SK-N-SH (cell line): Measurements from ENCODE around the gene ZFHX3. TPM values are rescaled to one million over a fixed set of nuclear protein-coding genes. Genes with fewer than 3 reads are reported as not detected.
A peak's percentile ranks its signal among the peaks of the same experiment; 100 is the strongest.

Experiments
- CTCF ChIA-PET: fragments of 300-600, 350-600 bp; formaldehyde crosslinking; extraction: SDS; loops from one replicate; lab custom pipeline; 2021; lab: Yijun Ruan, JAX
- POLR2A ChIA-PET: fragments of 350-600 bp; sonication (Branson Sonifier 250); formaldehyde crosslinking; extraction: SDS; loops from one replicate; lab custom pipeline; 2020; ENCODE audit warnings: antibody characterized with exemption, inconsistent platforms; lab: Yijun Ruan, JAX
- DNase-seq: peaks from one replicate; pipeline ENCODE4 v3.0.0; 2012
- H2AFZ ChIP-seq: fragments of 200-600 bp; sonication (generic); 2 replicates; pipeline ENCODE4 v1.8.1; 2016; ENCODE audit warnings: antibody characterized with exemption, mild to moderate bottlenecking, low read depth
- H3F3A ChIP-seq: fragments of 200-600 bp; sonication (generic); replicated peaks from 2 replicates; pipeline ENCODE3; 2016; ENCODE audit warnings: antibody characterized with exemption, mild to moderate bottlenecking; ENCODE audit not compliant: insufficient read depth
- H3K27ac ChIP-seq, 2 experiments: fragments of 200-500 bp in 1 of 2; fragments of 200-600 bp in 1 of 2; sonication (Bioruptor generic) in 1 of 2; sonication (generic), shearing (Covaris generic) in 1 of 2; 2 replicates each; pipeline versions ENCODE4 v1.5.1 to v1.6.1; 2014 to 2016; ENCODE audit warnings: low read depth in 2 of 2, inconsistent platforms in 1 of 2, low read length in 1 of 2, mild to moderate bottlenecking in 1 of 2, mixed read lengths in 1 of 2
- H3K27me3 ChIP-seq: fragments of 200-600 bp; sonication (generic), shearing (Covaris generic); 2 replicates; pipeline ENCODE4 v1.6.1; 2016; ENCODE audit warnings: mixed run types; ENCODE audit not compliant: insufficient read depth
- H3K36me3 ChIP-seq, 2 experiments: fragments of 200-500 bp in 1 of 2; fragments of 200-600 bp in 1 of 2; sonication (Bioruptor generic) in 1 of 2; sonication (generic) in 1 of 2; replicated peaks in 1 of 2; 2 replicates each; pipeline versions ENCODE3 to v1.5.1; 2014 to 2016; ENCODE audit warnings: low read length in 1 of 2, mild to moderate bottlenecking in 1 of 2; ENCODE audit not compliant: insufficient read depth in 2 of 2, control insufficient read depth in 1 of 2
- H3K4me1 ChIP-seq, 2 experiments: fragments of 200-500 bp in 1 of 2; fragments of 200-600 bp in 1 of 2; sonication (Bioruptor generic) in 1 of 2; sonication (generic), shearing (Covaris generic) in 1 of 2; 2 replicates each; pipeline versions ENCODE4 v1.5.1 to v1.6.1; 2014 to 2016; ENCODE audit warnings: low read depth in 1 of 2, low read length in 1 of 2, mixed run types in 1 of 2; ENCODE audit not compliant: insufficient read depth in 2 of 2, control insufficient read depth in 1 of 2
- H3K4me2 ChIP-seq: fragments of 200-600 bp; sonication (generic), shearing (Covaris generic); 2 replicates; pipeline ENCODE4 v1.6.1; 2017; ENCODE audit warnings: mixed run types
- H3K4me3 ChIP-seq, 2 experiments: fragments of 200-500 bp in 1 of 2; fragments of 200-600 bp in 1 of 2; sonication (Bioruptor generic) in 1 of 2; sonication (generic), shearing (Covaris generic) in 1 of 2; 2 replicates each; pipeline versions ENCODE4 v1.5.1 to v1.8.1; 2014 to 2016; ENCODE audit warnings: low read depth in 2 of 2, inconsistent platforms in 1 of 2, low read length in 1 of 2, mild to moderate bottlenecking in 1 of 2, mixed read lengths in 1 of 2, moderate library complexity in 1 of 2
- H3K79me2 ChIP-seq: fragments of 200-600 bp; sonication (generic); 2 replicates; pipeline ENCODE4 v1.8.1; 2017; ENCODE audit warnings: mild to moderate bottlenecking; ENCODE audit not compliant: insufficient read depth
- H3K9ac ChIP-seq: fragments of 200-600 bp; sonication (generic); 2 replicates; pipeline ENCODE4 v1.6.1; 2017; ENCODE audit warnings: mixed run types
- H3K9me2 ChIP-seq: fragments of 200-600 bp; sonication (generic); 2 replicates; pipeline ENCODE4 v1.6.1; 2017; ENCODE audit warnings: mixed run types
- H3K9me3 ChIP-seq: fragments of 200-600 bp; sonication (generic); 2 replicates; pipeline ENCODE4 v1.6.1; 2017; ENCODE audit warnings: mixed run types, mild to moderate bottlenecking, moderate library complexity
- H4K20me1 ChIP-seq: fragments of 200-600 bp; sonication (generic); 2 replicates; pipeline ENCODE4 v1.6.1; 2017; ENCODE audit warnings: mild to moderate bottlenecking, mixed run types; ENCODE audit not compliant: insufficient read depth
- ELF1 ChIP-seq: IDR thresholded peaks from 2 replicates; pipeline ENCODE4 v1.4.0; 2012
- EP300 ChIP-seq, 2 experiments: IDR thresholded peaks; 2 replicates each; pipeline versions ENCODE4 v1.4.0 to v1.6.1; 2012; ENCODE audit warnings: borderline replicate concordance in 1 of 2, low read depth in 1 of 2, low read length in 1 of 2
- GATA2 ChIP-seq: sonication (generic); formaldehyde crosslinking; IDR thresholded peaks from 2 replicates; pipeline ENCODE4 v1.5.0; 2020; ENCODE audit warnings: mild to moderate bottlenecking, missing genetic modification reagents
- JUND ChIP-seq: IDR thresholded peaks from 2 replicates; pipeline ENCODE4 v1.4.0; 2012
- MEF2A ChIP-seq: IDR thresholded peaks from 2 replicates; pipeline ENCODE4 v1.4.0; 2012; ENCODE audit warnings: low read depth, borderline replicate concordance
- RAD21 ChIP-seq: IDR thresholded peaks from 2 replicates; pipeline ENCODE4 v1.6.1; 2012; ENCODE audit warnings: mild to moderate bottlenecking, low read length
- RCOR1 ChIP-seq: fragments of 150-350 bp; IDR thresholded peaks from 2 replicates; pipeline ENCODE4 v1.6.1; 2017; ENCODE audit warnings: antibody characterized with exemption, low read length
- RXRA ChIP-seq: IDR thresholded peaks from 2 replicates; pipeline ENCODE4 v1.4.0; 2012; ENCODE audit warnings: low read depth, mild to moderate bottlenecking, borderline replicate concordance
- TCF12 ChIP-seq: IDR thresholded peaks from 2 replicates; pipeline ENCODE4 v1.4.0; 2012
- WGBS: methylation state at CpG from one replicate; pipeline ENCODE4 v1.1.6; 2017; ENCODE audit warnings: low lambda C conversion rate; 5-methylcytosine and 5-hydroxymethylcytosine counted together
- polyA plus RNA-seq, 3 experiments: library from polyadenylated mRNA; depleted of rRNA; stranded (reverse); fragments of >200 nt; gene quantifications; 2 replicates each; pipeline ENCODE4 v1.2.3, GENCODE V29; 2012
- TF ChIP-seq, protein P1 (sequence below): IDR thresholded peaks from 2 replicates; pipeline ENCODE4 v1.6.1; 2012; ENCODE audit warnings: mild to moderate bottlenecking, low read depth, low read length, moderate library complexity
- TF ChIP-seq, protein P2 (sequence below): IDR thresholded peaks from 2 replicates; pipeline ENCODE4 v1.4.0; 2012; ENCODE audit warnings: low read depth, borderline replicate concordance
- TF ChIP-seq, protein P3 (sequence below): fragments of 200-600 bp; sonication (generic); IDR thresholded peaks from 2 replicates; pipeline ENCODE4 v1.6.1; 2017; ENCODE audit warnings: antibody characterized with exemption, mild to moderate bottlenecking, moderate library complexity

The ZFHX3 gene, protein sequence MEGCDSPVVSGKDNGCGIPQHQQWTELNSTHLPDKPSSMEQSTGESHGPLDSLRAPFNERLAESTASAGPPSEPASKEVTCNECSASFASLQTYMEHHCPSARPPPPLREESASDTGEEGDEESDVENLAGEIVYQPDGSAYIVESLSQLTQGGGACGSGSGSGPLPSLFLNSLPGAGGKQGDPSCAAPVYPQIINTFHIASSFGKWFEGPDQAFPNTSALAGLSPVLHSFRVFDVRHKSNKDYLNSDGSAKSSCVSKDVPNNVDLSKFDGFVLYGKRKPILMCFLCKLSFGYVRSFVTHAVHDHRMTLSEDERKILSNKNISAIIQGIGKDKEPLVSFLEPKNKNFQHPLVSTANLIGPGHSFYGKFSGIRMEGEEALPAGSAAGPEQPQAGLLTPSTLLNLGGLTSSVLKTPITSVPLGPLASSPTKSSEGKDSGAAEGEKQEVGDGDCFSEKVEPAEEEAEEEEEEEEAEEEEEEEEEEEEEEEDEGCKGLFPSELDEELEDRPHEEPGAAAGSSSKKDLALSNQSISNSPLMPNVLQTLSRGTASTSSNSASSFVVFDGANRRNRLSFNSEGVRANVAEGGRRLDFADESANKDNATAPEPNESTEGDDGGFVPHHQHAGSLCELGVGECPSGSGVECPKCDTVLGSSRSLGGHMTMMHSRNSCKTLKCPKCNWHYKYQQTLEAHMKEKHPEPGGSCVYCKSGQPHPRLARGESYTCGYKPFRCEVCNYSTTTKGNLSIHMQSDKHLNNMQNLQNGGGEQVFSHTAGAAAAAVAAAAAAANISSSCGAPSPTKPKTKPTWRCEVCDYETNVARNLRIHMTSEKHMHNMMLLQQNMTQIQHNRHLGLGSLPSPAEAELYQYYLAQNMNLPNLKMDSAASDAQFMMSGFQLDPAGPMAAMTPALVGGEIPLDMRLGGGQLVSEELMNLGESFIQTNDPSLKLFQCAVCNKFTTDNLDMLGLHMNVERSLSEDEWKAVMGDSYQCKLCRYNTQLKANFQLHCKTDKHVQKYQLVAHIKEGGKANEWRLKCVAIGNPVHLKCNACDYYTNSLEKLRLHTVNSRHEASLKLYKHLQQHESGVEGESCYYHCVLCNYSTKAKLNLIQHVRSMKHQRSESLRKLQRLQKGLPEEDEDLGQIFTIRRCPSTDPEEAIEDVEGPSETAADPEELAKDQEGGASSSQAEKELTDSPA (N-terminal part only)
- polyA plus RNA-seq (2012; rRNA removed), result 1.9 and 2.0 TPM in 2 replicates
- 1.9 and 2.0 TPM in 2 replicates for polyA plus RNA-seq (2012; cell fraction: cytosol; rRNA removed)
- 4.1 and 5.0 TPM in 2 replicates for polyA plus RNA-seq (2012; cell fraction: nucleus; rRNA removed)

DNA sequence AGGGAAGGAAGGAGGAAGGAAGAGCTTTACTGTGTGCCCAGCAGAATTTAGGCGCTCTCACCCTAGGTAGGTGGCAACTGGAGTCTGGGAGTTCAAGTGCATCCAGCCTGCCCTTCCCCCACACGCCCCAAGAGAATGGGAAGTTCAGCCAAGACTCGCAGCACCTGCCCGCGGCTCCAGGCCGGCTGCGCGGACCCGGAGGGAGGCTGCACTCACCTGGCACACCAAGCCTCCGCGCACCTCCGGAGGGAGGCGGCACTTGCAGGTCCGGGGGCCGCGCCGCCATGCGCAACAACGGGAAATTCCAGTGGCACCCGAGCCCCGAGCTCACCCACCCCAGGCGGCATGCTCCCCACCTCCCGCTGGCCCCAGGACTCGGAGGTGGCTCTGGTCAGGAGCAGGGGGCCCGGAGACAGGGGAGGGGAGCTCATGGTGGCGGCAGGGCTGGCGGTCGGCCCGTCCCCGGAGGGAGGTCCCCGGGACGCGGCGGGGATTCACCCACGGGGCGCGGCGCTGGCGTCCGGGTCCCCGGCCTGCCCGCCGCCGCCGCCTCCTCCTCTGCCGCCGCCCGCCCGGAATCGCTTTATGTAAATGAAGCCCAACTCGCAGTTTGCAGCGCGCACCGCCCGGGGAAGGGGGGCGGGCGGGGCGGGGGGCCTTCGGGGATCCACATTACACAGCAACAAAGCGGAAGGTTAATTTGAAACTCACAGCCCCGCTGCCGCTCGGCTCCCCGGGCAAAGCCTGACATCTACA lies at the start of gene ZFHX3:
Gene ZFHX3, minus strand, starts transcription at position 593 of the 756 bp plus-strand sequence. CDS start 87,983 bp downstream, outside the sequence.
- Histone ChIP-seq H3K4me1 (peaks cover 67 to 73% of the 10 kb centered on the region in 2 experiments), H2AFZ (no peak within 1 kb of the TSS), H4K20me1 (peaks cover 8% of the 10 kb centered on the region), H3K4me3 (peak within 1 kb of the TSS; percentile 68), H3K27me3 (no peaks in the 10 kb centered on the region), H3K36me3 (no peaks in the 10 kb centered on the region), H3K9me3 (no peaks in the 10 kb centered on the region), H3K27ac (peak within 1 kb of the TSS; percentile 66 to 90), H3K9ac (peak within 1 kb of the TSS; percentile 86), H3K9me2 (no peaks in the 10 kb centered on the region), H3K79me2 (peaks cover 96% of the 10 kb centered on the region), H3F3A (peaks cover 9% of the 10 kb centered on the region), H3K4me2 (peak within 1 kb of the TSS; percentile 96)
- CTCF ChIA-PET, result interaction anchor here (0.7 to 2.5 kb wide), 5 partner anchors 10 to 215 kb away, joined by 3 to 10 read pairs (median 4); no protein-coding TSS in a partner anchor
- peak; percentile 47 for TF ChIP-seq RAD21
- TF ChIP-seq, protein P1, sequence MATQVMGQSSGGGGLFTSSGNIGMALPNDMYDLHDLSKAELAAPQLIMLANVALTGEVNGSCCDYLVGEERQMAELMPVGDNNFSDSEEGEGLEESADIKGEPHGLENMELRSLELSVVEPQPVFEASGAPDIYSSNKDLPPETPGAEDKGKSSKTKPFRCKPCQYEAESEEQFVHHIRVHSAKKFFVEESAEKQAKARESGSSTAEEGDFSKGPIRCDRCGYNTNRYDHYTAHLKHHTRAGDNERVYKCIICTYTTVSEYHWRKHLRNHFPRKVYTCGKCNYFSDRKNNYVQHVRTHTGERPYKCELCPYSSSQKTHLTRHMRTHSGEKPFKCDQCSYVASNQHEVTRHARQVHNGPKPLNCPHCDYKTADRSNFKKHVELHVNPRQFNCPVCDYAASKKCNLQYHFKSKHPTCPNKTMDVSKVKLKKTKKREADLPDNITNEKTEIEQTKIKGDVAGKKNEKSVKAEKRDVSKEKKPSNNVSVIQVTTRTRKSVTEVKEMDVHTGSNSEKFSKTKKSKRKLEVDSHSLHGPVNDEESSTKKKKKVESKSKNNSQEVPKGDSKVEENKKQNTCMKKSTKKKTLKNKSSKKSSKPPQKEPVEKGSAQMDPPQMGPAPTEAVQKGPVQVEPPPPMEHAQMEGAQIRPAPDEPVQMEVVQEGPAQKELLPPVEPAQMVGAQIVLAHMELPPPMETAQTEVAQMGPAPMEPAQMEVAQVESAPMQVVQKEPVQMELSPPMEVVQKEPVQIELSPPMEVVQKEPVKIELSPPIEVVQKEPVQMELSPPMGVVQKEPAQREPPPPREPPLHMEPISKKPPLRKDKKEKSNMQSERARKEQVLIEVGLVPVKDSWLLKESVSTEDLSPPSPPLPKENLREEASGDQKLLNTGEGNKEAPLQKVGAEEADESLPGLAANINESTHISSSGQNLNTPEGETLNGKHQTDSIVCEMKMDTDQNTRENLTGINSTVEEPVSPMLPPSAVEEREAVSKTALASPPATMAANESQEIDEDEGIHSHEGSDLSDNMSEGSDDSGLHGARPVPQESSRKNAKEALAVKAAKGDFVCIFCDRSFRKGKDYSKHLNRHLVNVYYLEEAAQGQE, result no peak
- DNase-seq, result peak; percentile 82
- WGBS, result 7% methylated on average over 21 of the region's 64 CpGs
- POLR2A ChIA-PET, result no interaction called here

DNA sequence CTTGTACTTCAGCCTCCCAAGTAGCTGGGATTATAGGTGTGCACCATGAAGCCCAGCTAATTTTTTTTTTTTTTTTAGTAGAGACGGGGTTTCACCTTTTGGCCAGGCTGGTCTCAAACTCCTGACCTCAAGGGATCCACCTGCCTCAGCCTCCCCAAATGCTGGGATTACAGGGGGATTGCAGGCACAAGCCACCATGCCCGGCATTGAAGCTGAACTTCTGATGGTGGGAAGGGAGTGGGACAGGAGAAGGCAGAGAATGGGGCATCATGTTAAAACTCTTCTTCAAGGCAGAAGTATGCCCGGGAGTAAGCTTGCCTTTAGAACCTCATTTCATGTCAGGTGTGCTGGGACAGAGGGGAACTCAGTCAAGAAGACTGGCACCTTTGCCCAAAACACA lies 48.6 kb upstream of the ZFHX3 start:
- peaks cover 10 to 21% of the 10 kb centered on the region in 2 experiments; a peak in 3 of 4 replicates for H3K4me1 ChIP-seq
- H4K20me1 ChIP-seq, result no peaks in the 10 kb centered on the region
- DNase-seq, result no peak
- H3K9me3 ChIP-seq, result no peaks in the 10 kb centered on the region
- no peak overlapping the region for H3K4me2 ChIP-seq
- H3F3A ChIP-seq, result no peaks in the 10 kb centered on the region
- ChIA-PET POLR2A (interaction anchor here (0.6 to 0.9 kb wide), 2 partner anchors 81 to 87 kb away, joined by 3 read pairs; no protein-coding TSS in a partner anchor), CTCF (interaction anchor here (1.0 to 1.5 kb wide), 4 partner anchors 19 to 67 kb away, joined by 3 read pairs; no protein-coding TSS in a partner anchor)
- H3K27me3 ChIP-seq, result no peaks in the 10 kb centered on the region
- WGBS, result 93% methylated on average over 3 of the region's 3 CpGs
- H3K9me2 ChIP-seq, result no peaks in the 10 kb centered on the region
- no peak overlapping the region for H2AFZ ChIP-seq
- no peak overlapping the region for H3K4me3 ChIP-seq
- H3K79me2 ChIP-seq, result no peaks in the 10 kb centered on the region
- no peak overlapping the region for H3K27ac ChIP-seq
- no peaks in the 10 kb centered on the region for H3K36me3 ChIP-seq
- no peak overlapping the region for H3K9ac ChIP-seq
- TF ChIP-seq RXRA (no peak), RCOR1 (no peak), GATA2 (CRISPR knock-in tag) (no peak), JUND (no peak), EP300 (IDR thresholded peaks at IDR 0.05; ENCODE audit: borderline replicate concordance in 1 of 2, low read depth in 1 of 2, low read length in 1 of 2) (no peak), TCF12 (no peak), MEF2A (no peak), ELF1 (no peak)
- TF ChIP-seq, protein P2, sequence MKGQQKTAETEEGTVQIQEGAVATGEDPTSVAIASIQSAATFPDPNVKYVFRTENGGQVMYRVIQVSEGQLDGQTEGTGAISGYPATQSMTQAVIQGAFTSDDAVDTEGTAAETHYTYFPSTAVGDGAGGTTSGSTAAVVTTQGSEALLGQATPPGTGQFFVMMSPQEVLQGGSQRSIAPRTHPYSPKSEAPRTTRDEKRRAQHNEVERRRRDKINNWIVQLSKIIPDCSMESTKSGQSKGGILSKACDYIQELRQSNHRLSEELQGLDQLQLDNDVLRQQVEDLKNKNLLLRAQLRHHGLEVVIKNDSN, result no peak
- TF ChIP-seq, protein P3, sequence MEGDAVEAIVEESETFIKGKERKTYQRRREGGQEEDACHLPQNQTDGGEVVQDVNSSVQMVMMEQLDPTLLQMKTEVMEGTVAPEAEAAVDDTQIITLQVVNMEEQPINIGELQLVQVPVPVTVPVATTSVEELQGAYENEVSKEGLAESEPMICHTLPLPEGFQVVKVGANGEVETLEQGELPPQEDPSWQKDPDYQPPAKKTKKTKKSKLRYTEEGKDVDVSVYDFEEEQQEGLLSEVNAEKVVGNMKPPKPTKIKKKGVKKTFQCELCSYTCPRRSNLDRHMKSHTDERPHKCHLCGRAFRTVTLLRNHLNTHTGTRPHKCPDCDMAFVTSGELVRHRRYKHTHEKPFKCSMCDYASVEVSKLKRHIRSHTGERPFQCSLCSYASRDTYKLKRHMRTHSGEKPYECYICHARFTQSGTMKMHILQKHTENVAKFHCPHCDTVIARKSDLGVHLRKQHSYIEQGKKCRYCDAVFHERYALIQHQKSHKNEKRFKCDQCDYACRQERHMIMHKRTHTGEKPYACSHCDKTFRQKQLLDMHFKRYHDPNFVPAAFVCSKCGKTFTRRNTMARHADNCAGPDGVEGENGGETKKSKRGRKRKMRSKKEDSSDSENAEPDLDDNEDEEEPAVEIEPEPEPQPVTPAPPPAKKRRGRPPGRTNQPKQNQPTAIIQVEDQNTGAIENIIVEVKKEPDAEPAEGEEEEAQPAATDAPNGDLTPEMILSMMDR, result no peak
